Measurements from ENCODE around the gene RFC3. TPM values are rescaled to one million over a fixed set of nuclear protein-coding genes. Genes with fewer than 3 reads are reported as not detected.
A peak's percentile ranks its signal among the peaks of the same experiment; 100 is the strongest.

Gene RFC3
- total and polyA plus RNA-seq, 2 donors (not counting 1 experiment from before 2014, with no cell fraction given) = 3.1 to 13.4 TPM

GRCh38 chr13:33869005-33869404, 51.1 kb downstream of the RFC3 start:
- Histone ChIP-seq H3K27ac (ENCODE audit: insufficient read depth, low read length) (no peak overlapping the region), H3K36me3 (ENCODE audit: control insufficient read depth, insufficient read depth, low read length) (no peaks in the 10 kb centered on the region), H3K79me2 (ENCODE audit: control insufficient read depth, insufficient read depth, low read length) (no peaks in the 10 kb centered on the region), H3K9me3 (ENCODE audit: control insufficient read depth, insufficient read depth, low read depth, low read length) (no peaks in the 10 kb centered on the region), H3K4me3 (replicated peaks in 1 of 4; ENCODE audit: control extremely low read depth in 1 of 4, insufficient read depth in 1 of 4, low read depth in 3 of 4, low read length in 4 of 4) (no peak overlapping the region), H3K4me2 (ENCODE audit: extremely low read depth, insufficient read depth, low read length) (no peak overlapping the region), H3K9ac (ENCODE audit: insufficient read depth, low read length) (no peak overlapping the region), H3K27me3 (ENCODE audit: control insufficient read depth, insufficient read depth, low read length) (no peaks in the 10 kb centered on the region), H2AFZ (ENCODE audit: low read length) (no peak overlapping the region), H3K4me1 (ENCODE audit: control insufficient read depth, extremely low read depth, insufficient read depth, low read length) (no peaks in the 10 kb centered on the region), H4K20me1 (ENCODE audit: control insufficient read depth, extremely low read depth, insufficient read depth, low read length) (no peaks in the 10 kb centered on the region)
- DNase-seq (ENCODE audit: low read depth in 2 of 2) = peak in 1 of 2 donors; percentile 67
- TF ChIP-seq EZH2 (IDR thresholded peaks at IDR 0.05; ENCODE audit: low read length, missing control alignments) = no peak

GRCh38 chr13:33870046-33870668, 52.2 kb downstream of the RFC3 start:
- no peaks in the 10 kb centered on the region for H3K9me3 ChIP-seq (ENCODE audit: control insufficient read depth, insufficient read depth, low read depth, low read length)
- no peak overlapping the region for H3K4me2 ChIP-seq (ENCODE audit: extremely low read depth, insufficient read depth, low read length)
- TF ChIP-seq, protein P1, sequence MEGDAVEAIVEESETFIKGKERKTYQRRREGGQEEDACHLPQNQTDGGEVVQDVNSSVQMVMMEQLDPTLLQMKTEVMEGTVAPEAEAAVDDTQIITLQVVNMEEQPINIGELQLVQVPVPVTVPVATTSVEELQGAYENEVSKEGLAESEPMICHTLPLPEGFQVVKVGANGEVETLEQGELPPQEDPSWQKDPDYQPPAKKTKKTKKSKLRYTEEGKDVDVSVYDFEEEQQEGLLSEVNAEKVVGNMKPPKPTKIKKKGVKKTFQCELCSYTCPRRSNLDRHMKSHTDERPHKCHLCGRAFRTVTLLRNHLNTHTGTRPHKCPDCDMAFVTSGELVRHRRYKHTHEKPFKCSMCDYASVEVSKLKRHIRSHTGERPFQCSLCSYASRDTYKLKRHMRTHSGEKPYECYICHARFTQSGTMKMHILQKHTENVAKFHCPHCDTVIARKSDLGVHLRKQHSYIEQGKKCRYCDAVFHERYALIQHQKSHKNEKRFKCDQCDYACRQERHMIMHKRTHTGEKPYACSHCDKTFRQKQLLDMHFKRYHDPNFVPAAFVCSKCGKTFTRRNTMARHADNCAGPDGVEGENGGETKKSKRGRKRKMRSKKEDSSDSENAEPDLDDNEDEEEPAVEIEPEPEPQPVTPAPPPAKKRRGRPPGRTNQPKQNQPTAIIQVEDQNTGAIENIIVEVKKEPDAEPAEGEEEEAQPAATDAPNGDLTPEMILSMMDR (conservative IDR thresholded peaks at IDR 0.05 in 1 of 2, IDR thresholded peaks at IDR 0.05 in 1 of 2; ENCODE audit: low read depth in 1 of 2, low read length in 2 of 2) = no peak
- TF ChIP-seq EZH2 (IDR thresholded peaks at IDR 0.05; ENCODE audit: low read length, missing control alignments) = no peak
- no peaks in the 10 kb centered on the region for H4K20me1 ChIP-seq (ENCODE audit: control insufficient read depth, extremely low read depth, insufficient read depth, low read length)
- no peaks in the 10 kb centered on the region for H3K27me3 ChIP-seq (ENCODE audit: control insufficient read depth, insufficient read depth, low read length)
- H3K36me3 ChIP-seq (ENCODE audit: control insufficient read depth, insufficient read depth, low read length) = no peaks in the 10 kb centered on the region
- no peak overlapping the region for H3K27ac ChIP-seq (ENCODE audit: insufficient read depth, low read length)
- H3K79me2 ChIP-seq (ENCODE audit: control insufficient read depth, insufficient read depth, low read length) = no peaks in the 10 kb centered on the region
- no peaks in the 10 kb centered on the region for H3K4me1 ChIP-seq (ENCODE audit: control insufficient read depth, extremely low read depth, insufficient read depth, low read length)
- no peak for DNase-seq (ENCODE audit: low read depth in 2 of 2)
- H3K4me3 ChIP-seq (replicated peaks in 1 of 4; ENCODE audit: control extremely low read depth in 1 of 4, insufficient read depth in 1 of 4, low read depth in 3 of 4, low read length in 4 of 4) = no peak overlapping the region
- H3K9ac ChIP-seq (ENCODE audit: insufficient read depth, low read length) = no peak overlapping the region
- H2AFZ ChIP-seq (ENCODE audit: low read length) = no peak overlapping the region

DNA sequence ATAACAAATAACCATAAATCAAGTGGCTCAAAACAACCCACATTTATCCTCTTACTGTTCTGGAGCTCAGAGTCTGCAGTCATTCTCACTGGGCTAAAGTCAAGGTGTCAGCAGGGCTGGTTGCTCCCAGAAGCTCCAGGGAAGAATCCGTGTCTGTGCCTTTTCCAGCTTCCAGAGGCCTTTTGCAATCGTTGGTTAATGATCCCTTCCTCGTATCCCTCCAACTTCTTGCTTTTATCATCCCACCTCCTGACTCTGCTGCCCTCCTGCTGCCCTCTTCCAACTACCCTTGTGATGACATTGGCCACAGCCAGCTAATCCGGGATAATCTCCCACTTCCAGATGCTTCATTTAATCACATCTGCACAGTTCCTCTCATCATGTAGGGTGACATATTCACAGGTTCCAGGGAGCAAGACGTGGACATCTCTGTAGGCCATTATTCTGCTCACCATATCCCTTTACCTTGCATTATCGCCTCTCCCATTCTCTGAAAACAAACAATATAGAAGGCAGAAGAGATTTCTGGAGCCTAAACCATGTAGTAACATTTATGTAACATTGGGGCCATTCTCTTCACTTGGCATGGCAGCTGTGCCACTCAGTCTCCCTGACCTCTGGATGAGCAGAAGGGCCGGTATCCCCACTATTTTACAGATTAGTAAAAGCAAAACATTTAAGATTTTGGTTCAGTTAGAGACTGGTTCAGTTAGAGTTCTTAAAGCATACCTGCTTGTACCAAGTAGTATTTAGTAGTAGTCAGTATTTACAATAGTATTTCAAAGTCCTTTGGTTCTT, 53.5 kb downstream of the RFC3 start:
- DNase-seq (ENCODE audit: low read depth in 2 of 2) = no peak
- no peaks in the 10 kb centered on the region for H3K9me3 ChIP-seq (ENCODE audit: control insufficient read depth, insufficient read depth, low read depth, low read length)
- no peak overlapping the region for H3K4me2 ChIP-seq (ENCODE audit: extremely low read depth, insufficient read depth, low read length)
- no peak overlapping the region for H3K27ac ChIP-seq (ENCODE audit: insufficient read depth, low read length)
- no peaks in the 10 kb centered on the region for H3K79me2 ChIP-seq (ENCODE audit: control insufficient read depth, insufficient read depth, low read length)
- H3K36me3 ChIP-seq (ENCODE audit: control insufficient read depth, insufficient read depth, low read length) = no peaks in the 10 kb centered on the region
- no peaks in the 10 kb centered on the region for H4K20me1 ChIP-seq (ENCODE audit: control insufficient read depth, extremely low read depth, insufficient read depth, low read length)
- no peaks in the 10 kb centered on the region for H3K4me1 ChIP-seq (ENCODE audit: control insufficient read depth, extremely low read depth, insufficient read depth, low read length)
- H3K27me3 ChIP-seq (ENCODE audit: control insufficient read depth, insufficient read depth, low read length) = no peaks in the 10 kb centered on the region
- H3K9ac ChIP-seq (ENCODE audit: insufficient read depth, low read length) = no peak overlapping the region
- TF ChIP-seq, protein P1 (conservative IDR thresholded peaks at IDR 0.05 in 1 of 2, IDR thresholded peaks at IDR 0.05 in 1 of 2; ENCODE audit: low read depth in 1 of 2, low read length in 2 of 2) = no peak
- TF ChIP-seq EZH2 (IDR thresholded peaks at IDR 0.05; ENCODE audit: low read length, missing control alignments) = no peak
- H3K4me3 ChIP-seq (replicated peaks in 1 of 4; ENCODE audit: control extremely low read depth in 1 of 4, insufficient read depth in 1 of 4, low read depth in 3 of 4, low read length in 4 of 4) = no peak overlapping the region
- no peak overlapping the region for H2AFZ ChIP-seq (ENCODE audit: low read length)

Measured in fibroblast of lung (primary cell).